Measurements from ENCODE around the gene TMEM41A. TPM values are rescaled to one million over a fixed set of nuclear protein-coding genes. Genes with fewer than 3 reads are reported as not detected.
A peak's percentile ranks its signal among the peaks of the same experiment; 100 is the strongest.
"Not testable (repeated sequence)": the region's sequence is repeated elsewhere in the genome, so short reads cannot be mapped to it uniquely, and the experiment has no call there.

The TMEM41A gene
- total RNA-seq, 1 donor from 2014 or later: 9.2 TPM

DNA sequence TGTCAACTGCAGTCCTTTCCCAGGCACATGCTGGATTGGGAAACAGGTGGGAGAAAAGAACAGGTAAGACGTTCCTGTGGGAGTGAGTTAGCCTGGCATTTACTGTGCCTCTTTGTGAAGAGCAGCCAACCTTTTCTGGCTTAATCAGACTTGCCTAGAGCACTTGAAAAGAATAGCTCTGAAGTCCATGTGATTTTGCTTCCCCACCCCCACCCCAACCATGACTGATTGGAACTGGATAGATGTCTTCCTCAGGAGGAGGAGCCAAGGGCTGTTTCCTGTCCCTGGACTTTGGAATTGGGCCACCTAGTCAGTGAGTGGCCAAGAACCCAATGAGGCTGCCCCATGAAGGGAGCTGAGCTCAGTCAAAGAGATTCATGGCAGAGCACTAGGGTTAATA, 4.7 kb upstream of the TMEM41A start:
- intact Hi-C loops (cut with DNase I): loop anchor here (5.0 kb wide), 1 partner anchor 74 kb away; no protein-coding TSS in a partner anchor
- ATAC-seq (ENCODE audit: poor library complexity) (no peak), DNase-seq (no peak)

DNA sequence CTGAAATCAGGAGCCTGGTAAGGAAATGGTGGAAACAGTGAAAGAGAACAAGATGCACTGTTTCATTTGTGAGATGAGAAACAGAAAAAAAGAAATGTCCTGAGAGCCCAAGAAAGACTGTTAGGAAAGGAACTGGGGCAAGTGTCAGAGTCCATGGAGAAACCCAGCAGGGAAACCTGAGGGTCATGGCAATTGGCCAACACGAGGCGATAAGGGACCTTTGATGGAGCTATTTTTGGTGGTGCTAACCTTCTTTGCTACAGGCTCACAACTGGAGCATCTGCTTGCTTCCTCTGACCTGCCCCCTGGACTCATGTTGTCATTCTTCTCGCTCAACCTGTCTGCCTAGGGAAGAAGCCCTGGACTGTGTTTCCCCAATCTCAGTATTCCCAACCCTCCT, 4.2 kb upstream of the TMEM41A start:
- DNase-seq (no peak), ATAC-seq (ENCODE audit: poor library complexity) (peak; percentile 31)
- intact Hi-C loops (cut with DNase I): loop anchor here (5.0 kb wide), 1 partner anchor 74 kb away; no protein-coding TSS in a partner anchor

DNA sequence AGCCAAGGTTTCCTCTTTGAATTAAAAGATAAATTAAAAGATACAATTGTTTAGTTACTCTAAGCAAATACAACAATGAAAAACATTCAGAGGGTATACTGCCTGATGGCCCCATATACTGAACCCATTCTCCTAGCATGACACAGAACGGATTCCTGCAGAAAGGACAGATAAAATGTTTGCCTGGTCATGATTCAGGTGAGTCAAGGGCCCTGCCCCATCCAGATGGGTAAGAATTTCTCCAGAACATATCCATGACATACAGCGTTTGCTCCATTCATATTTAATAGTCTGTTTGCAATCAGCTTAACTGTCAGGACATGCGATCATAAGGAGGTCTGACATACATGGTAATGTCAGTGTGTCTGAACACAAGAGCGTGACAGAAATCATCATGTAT, 8.6 kb downstream of the TMEM41A start:
- intact Hi-C loops (cut with DNase I): no loop called here

DNA sequence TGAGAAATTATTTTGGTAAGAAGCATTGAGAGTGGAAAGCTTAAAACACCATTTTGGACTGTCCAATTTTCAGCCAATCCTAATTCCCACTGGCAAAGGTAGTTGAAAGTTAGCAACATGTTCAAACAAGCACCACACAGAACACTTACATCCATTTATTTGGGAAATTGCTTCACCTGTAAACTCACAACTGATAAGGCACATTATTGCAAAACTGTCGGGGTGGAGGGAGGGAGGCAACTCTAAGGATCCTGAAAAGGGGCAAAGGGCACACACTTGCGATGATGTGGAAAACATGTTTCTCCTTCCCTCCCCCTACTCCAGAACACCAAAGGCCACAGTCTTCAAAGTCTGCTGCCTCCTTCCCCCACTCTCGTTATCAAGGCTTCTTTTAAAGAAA, 9.4 kb downstream of the TMEM41A start:
- DNase-seq (no peak), ATAC-seq (ENCODE audit: poor library complexity) (no peak)
- intact Hi-C loops (cut with DNase I): no loop called here

More for the DNA sequence above, 8.6 kb downstream of the TMEM41A start:
- no peak for ATAC-seq (ENCODE audit: poor library complexity)
- no peak for DNase-seq

DNA sequence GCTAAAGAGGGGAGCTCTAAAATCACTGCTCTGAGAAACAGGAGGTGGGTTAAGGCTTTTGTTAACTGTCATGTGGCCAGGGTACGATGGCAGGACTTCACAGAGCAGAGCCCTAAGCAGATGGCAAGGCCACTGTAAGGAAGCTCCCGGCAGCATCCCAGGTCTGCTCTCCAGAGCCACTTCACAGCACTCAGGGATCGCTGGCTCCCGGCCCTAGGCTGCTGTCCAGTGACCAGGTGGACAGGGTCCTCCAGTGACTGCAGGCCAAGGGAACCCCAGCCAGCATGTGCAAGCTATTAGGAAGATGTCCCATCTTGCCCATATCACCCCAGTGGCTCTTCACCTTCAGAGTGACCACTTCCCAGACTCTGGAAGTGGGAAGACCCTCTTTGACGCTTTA, 10.4 kb downstream of the TMEM41A start:
- no peak for ATAC-seq (ENCODE audit: poor library complexity)
- intact Hi-C loops (cut with DNase I): no loop called here
- DNase-seq: no peak

DNA sequence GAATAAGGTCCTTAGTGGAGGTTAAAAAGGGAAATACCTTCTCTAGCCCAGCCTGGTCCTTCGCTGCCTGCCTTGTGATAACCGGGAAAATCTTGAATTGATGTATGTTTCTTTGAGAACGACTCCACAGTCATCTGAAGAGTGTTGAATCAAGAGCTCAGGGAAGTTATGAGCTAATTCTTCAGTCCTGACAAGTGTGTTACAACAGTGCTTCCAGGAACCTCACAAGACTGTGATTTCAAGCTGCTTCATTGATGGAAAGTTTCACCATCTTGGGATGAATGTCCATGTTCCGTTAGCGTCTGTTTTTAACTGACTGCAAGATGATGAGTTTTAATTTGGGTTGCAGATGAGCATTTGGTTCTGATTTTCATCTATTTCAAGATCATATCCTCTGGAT, 12.4 kb downstream of the TMEM41A start:
- DNase-seq: no peak
- intact Hi-C loops (cut with DNase I): no loop called here
- no peak for ATAC-seq (ENCODE audit: poor library complexity)

DNA sequence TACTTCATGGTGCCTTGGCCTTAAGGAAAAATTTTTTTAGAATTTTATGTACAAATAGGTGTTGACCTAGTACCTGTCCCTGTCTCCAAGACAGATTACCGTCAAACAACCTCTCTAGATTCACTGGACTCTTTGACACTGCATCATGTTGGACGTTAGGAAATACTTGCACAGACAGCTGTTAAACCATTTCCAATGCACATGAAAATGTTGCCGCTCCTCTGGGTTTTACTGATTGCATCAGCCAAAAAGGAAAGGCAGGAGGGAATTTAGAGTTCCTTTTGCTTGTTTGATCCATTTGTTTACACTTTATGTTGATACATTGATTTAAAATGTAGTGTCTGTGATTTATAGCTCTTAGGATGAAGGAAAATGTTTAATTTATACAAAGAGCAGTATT, 14.5 kb downstream of the TMEM41A start:
- intact Hi-C loops (cut with DNase I): no loop called here
- ATAC-seq (ENCODE audit: poor library complexity) (no peak), DNase-seq (no peak)

DNA sequence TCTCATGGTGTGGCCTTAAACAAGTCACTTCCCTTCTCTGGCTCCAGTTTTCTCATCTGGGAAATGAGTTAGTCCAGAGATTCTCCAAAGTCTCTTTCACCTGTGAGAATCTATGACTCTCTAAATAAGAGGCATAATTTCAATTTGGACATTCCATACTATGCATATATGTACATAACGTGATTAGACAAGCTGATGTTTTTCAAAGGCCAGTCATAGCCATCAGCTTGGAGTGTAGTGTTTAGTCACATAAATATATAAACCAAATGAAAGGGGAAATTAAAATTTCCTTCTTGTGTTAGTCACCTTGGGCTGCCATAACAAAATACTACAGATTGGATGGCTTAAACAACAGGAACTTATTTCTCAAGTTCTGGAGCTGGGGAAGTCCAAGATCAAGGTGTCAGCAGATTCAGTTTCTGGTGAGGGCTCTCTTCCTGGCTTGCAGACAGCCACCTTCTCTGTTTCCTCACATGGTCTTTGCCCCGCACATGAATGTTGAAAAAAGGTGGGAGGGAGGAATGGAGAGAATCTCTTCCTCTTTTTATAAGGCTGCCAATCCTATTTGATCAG, 19.4 kb downstream of the TMEM41A start:
- intact Hi-C loops (cut with DNase I): no loop called here
- no peak for ATAC-seq (ENCODE audit: poor library complexity)
- DNase-seq: no peak

DNA sequence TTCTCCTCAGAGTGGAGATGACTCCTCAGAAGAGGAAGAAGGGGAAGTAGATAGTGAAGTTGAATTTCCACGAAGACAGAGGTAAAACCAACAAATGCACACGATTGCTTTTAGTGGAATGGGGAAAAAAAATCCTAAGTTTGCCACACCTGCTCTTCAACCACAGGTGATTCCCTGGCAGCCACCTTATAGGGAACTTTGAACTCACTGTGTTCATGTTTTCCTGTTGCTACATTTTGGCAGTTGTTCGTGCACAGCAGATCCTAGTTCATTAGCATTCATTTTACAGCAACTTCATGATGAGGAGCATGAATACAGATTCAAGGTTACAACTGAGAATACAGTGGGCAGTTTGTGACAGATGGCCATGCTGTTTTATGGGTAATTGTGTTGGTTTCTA, 21.5 kb downstream of the TMEM41A start:
- ATAC-seq (ENCODE audit: poor library complexity) (no peak), DNase-seq (no peak)
- intact Hi-C loops (cut with DNase I): no loop called here

DNA sequence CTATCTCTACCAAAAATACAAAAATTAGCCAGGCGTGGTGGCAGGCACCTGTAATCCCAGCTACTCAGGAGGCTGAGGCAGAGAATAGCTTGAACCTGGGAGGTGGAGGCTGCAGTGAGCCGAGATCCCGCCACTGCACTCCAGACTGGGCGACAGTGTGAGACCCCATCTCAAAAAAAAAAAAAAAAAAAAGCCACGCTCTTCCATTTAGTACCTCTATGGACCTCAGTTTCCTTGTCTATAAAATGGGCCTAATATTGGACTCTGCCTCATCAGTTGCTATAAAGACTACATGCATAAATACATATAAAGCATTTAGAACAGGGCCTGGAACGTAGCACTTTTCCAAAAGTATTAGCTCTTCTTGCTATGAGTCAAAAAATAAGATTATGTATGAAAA, 23.9 kb downstream of the TMEM41A start:
- intact Hi-C loops (cut with DNase I); DNase-seq; ATAC-seq (ENCODE audit: poor library complexity): not testable (repeated sequence)

DNA sequence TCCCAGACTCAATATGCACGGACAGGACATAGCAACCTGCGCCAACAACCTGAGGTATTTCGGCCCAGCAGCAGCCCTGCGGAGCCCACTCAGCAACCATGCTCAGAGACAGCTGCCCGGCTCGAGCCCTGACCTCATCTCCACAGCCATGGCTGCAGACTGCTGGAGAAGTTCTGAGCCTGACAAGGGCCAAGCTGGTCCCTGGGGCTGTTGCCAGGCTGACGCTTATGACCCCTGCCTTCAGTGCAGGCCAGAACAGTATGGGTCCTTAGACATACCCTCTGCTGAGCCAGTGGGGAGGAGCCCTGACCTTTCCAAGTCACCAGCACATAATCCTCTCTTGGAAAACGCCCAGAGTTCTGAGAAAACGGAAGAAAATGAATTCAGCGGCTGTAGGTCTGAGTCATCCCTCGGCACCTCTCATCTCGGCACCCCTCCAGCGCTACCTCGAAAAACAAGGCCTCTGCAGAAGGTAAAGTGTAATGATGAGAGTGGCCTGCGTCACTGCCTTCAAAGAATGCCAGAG, 25.5 kb downstream of the TMEM41A start:
- intact Hi-C loops (cut with DNase I): no loop called here
- ATAC-seq (ENCODE audit: poor library complexity) (no peak), DNase-seq (no peak)

DNA sequence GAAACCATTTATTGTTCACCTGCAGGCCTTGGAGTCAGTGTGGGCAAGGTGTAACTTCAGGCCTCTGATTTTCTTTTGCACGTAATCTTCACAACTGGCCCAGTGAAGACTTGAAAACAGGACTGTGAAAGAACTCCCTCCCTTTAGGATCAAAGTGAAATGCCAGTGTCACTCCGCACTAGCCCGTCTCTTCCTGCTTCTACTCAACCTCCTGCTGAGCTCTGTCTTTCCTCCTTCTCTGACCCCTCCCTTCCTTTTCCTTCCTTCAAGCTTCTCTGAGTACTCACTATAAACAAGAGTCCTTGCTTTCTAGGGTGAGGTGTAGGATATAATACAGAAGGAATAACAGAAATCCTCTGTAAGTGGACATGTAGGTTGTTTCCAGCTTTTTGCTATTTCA, 28.5 kb downstream of the TMEM41A start:
- ATAC-seq (ENCODE audit: poor library complexity) (no peak), DNase-seq (no peak)
- intact Hi-C loops (cut with DNase I): no loop called here

DNA sequence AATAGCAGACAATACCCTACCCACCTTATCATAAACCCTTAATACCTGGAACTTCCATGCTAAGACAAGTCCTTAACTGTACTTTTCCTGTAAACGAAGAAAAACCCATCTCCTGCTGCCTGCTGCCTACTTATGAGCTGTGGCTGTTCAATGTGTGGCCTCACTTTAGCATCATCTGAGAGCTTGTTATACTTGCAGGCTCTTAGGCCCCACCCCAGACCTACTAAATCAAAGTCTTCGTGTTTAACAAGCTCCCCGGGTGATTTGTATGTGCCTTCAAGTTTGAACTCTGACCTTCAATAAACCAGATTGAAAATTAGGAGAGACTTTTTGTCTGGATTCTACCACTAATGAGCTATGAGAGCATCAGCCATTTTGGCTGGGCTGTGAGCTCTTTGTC, 29.3 kb downstream of the TMEM41A start:
- ATAC-seq (ENCODE audit: poor library complexity): no peak
- no peak for DNase-seq
- intact Hi-C loops (cut with DNase I): no loop called here

DNA sequence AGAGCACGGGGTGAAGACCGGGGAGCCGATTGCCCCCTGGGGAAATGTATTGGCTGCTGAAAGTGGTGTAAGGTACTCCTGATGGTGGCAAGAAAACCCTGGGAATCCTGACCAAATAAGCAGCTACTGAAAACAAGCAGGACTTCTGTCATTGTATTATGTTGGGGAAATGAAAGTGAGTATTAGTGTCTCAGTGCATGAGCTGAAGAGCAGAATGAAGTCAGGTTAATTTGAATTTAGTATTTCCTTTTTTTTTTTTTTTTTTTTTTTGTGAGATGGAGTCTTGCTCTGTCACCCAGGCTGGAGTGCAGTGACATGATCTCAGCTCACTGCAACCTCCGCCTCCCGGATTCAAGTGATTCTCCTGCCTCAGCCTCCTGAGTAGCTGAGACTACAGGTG, 32.7 kb downstream of the TMEM41A start:
- intact Hi-C loops (cut with DNase I); DNase-seq; ATAC-seq (ENCODE audit: poor library complexity): not testable (repeated sequence)

DNA sequence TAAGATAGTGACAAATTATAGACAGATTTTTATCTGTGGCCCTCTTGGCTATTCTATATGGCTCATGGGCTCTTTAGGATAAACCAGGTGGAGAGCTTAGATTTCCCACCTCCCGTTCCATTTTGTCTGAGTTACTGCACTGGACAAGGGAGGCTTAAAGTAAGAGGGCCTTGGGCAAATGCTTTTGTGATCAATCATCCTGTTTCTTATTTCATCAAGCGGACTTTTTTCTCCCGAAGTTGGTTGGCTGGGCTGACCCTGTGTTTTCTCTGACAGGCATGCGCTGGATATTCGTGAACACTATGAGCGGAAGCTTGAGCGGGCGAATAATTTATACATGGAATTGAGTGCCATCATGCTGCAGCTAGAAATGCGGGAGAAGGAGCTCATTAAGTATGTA, 33.4 kb downstream of the TMEM41A start:
- no peak for ATAC-seq (ENCODE audit: poor library complexity)
- no peak for DNase-seq
- intact Hi-C loops (cut with DNase I): no loop called here

DNA sequence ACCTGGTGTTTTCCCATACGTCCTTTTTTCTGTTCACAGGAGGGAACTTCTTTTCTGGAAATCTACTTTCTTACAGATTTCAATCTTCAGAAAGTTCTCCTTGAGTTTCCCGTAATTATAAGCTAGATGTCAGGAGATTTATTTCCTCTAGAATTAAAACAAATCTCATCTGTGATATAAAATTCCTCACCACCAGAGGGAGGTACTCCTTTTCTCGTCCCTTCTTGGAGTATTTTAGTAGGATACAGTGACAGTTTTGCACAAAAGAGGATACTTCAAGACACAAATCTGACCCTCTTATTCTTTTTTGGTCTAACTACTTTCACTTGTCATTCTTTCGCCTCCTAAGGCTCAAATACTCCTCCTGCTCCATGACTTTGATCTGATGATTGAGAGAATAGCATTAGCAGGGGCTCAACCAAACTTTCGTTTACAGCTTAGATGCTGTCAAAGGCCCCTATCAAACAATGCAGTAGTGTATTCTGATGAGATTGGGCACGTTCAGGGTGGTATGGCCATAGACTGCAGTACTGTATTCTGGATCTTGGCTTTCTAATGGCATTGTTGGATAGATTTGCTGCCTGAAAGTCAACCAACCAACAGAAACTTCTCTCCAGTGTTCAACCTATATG, 38.0 kb downstream of the TMEM41A start:
- intact Hi-C loops (cut with DNase I): no loop called here
- DNase-seq (no peak), ATAC-seq (ENCODE audit: poor library complexity) (no peak)

DNA sequence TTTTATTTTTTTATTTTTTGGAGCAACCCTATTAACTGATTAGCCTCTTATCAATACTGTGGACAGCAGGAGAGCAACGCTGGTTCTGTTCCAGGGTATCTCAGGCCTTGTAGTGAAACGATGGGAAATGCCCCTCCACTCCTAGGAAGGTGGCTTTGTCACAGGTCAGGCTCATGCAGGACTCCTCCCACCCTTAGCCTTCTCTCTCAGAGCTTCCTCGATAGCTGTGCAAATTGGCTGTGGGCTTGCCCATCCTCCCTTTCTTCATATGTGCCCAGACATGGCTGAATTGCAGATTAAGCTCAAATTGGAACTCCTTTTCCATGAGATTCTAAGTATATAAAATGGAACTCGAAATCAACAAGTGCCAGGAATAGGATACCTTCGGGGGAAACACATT, 38.5 kb downstream of the TMEM41A start:
- intact Hi-C loops (cut with DNase I): no loop called here
- DNase-seq (no peak), ATAC-seq (ENCODE audit: poor library complexity) (no peak)

DNA sequence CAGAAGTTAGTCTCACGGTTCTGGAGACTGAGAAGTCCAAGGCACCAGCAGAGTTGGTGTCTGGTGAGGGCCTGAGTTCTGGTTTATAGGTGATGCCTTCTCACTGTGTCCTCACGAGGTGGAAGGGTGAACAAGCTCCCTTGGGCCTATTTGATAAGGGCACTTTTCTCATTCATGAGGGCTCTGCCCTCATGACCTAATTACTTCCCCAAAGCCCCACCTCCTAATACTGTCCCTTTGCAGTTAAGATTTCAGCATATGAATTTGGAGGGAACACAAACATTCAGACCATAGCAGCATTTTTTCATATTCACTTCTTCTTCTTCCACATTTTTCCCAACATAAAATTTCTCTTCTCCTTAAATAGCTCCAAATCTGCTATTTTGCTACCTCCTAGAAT, 41.5 kb downstream of the TMEM41A start:
- intact Hi-C loops (cut with DNase I): no loop called here
- no peak for DNase-seq
- ATAC-seq (ENCODE audit: poor library complexity): no peak

DNA sequence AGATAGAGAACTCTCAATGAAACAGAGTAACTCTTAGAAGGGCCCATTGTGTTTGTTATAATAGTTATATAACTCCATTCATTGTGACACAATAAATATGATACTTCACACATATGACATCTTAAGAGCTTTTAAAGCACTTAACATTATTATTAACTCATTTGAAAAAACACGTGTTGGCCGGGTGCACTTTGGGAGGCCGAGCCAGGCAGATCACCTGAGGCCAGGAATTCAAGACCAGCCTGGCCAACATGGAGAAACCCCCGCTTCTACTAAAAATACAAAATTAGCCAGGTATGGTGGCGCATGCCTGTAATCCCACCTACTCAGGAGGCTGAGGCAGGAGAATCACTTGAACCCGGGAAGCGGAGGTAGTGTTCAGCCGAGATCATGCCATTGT, 47.4 kb downstream of the TMEM41A start:
- intact Hi-C loops (cut with DNase I); DNase-seq; ATAC-seq (ENCODE audit: poor library complexity): not testable (repeated sequence)

DNA sequence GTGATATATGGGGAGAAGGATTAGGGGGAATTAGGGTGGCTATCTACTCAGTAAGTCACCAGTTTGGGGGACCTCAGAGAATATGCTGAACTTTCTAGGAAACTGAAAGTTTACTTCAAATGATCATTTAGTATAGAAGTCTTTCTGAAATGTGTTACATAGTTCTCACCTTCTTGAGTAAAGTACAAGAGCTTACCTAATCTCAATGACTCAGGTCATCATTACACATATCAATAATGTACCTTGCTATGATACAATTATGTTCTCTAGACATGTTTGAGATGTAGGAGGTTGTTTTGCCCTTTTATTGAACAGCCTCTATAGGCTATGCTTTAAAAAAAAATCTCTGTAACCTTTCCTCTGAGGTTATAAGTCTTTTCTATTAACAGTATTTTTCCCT, 50.7 kb downstream of the TMEM41A start:
- DNase-seq: no peak
- intact Hi-C loops (cut with DNase I): no loop called here
- no peak for ATAC-seq (ENCODE audit: poor library complexity)

DNA sequence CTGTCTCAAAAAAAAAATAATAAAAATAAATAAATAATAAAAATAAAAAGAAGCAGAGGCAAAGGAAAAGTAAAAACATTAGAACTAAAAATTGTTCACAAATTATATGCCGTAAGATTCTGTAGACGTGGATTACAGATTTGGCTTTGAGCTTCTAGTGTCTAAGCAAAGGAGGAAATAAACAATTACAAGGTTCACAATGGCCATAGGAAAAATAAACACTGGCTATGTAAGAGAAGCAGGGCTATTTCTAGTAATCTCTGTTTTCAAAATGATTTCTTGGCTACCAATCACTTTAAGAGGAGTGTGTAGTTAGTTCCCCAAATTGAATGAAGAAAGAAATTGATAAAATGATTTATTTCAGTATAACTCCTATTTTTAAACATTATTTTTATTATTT, 54.5 kb downstream of the TMEM41A start:
- intact Hi-C loops (cut with DNase I): no loop called here
- DNase-seq: no peak
- no peak for ATAC-seq (ENCODE audit: poor library complexity)
